Effector memory CD4-positive, alpha-beta T cell (primary cell): ENCODE measurements around the gene SLC25A30.
"Not testable (repeated sequence)": the region's sequence is repeated elsewhere in the genome, so short reads cannot be mapped to it uniquely, and the experiment has no call there.

ENCODE experiments used
- DNase-seq, 3 donors: peaks; one replicate each; pipeline ENCODE4 v3.0.0-alpha.2; 2020
- H3K27ac ChIP-seq: 2 replicates; pipeline ENCODE4 v1.7.0; 2013; ENCODE audit warnings: mild to moderate bottlenecking, low read length, moderate library complexity; ENCODE audit not compliant: insufficient read depth, poor library complexity, severe bottlenecking
- H3K27me3 ChIP-seq: replicated peaks from 2 replicates; pipeline ENCODE4 v1.7.0; 2013; ENCODE audit warnings: mild to moderate bottlenecking, low read length; ENCODE audit not compliant: insufficient read depth, control insufficient read depth, poor library complexity, severe bottlenecking
- H3K36me3 ChIP-seq: 2 replicates; pipeline ENCODE4 v1.7.0; 2013; ENCODE audit warnings: mild to moderate bottlenecking, low read length, moderate library complexity; ENCODE audit not compliant: control insufficient read depth, insufficient read depth
- H3K4me1 ChIP-seq: 2 replicates; pipeline ENCODE4 v1.7.0; 2013; ENCODE audit warnings: low read length, mild to moderate bottlenecking; ENCODE audit not compliant: control insufficient read depth, insufficient read depth, poor library complexity, severe bottlenecking
- H3K4me3 ChIP-seq: 2 replicates; pipeline ENCODE4 v1.7.0; 2013; ENCODE audit warnings: low read length, low read depth, mild to moderate bottlenecking; ENCODE audit not compliant: insufficient read depth, poor library complexity, severe bottlenecking
- H3K9me3 ChIP-seq: 2 replicates; pipeline ENCODE4 v1.7.0; 2013; ENCODE audit warnings: mild to moderate bottlenecking, low read length, moderate library complexity; ENCODE audit not compliant: control insufficient read depth

SLC25A30 gene

DNA sequence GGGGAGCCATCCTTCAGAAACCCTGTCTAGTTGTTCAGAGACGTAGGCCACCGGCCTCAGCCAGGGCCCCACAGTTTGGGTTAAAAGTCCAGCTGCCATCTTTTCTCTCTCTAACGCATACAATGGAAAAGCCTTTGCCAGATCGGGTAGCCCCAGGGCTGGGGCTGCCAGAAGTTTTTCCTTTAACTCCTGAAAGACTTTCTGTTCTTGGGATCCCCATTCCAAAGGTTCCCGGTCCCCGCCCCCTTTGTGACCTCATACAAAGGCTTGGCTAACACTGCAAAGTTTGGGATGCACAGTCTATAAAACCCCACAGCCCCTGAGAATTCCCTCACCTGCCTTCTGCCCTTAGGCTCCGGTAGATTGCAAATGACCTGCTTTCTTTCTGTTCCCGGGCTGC lies 35.4 kb downstream of the SLC25A30 start:
- not testable (repeated sequence) for DNase-seq, H3K27ac ChIP-seq, H3K27me3 ChIP-seq, H3K4me1 ChIP-seq, H3K4me3 ChIP-seq, H3K36me3 ChIP-seq, H3K9me3 ChIP-seq

DNA sequence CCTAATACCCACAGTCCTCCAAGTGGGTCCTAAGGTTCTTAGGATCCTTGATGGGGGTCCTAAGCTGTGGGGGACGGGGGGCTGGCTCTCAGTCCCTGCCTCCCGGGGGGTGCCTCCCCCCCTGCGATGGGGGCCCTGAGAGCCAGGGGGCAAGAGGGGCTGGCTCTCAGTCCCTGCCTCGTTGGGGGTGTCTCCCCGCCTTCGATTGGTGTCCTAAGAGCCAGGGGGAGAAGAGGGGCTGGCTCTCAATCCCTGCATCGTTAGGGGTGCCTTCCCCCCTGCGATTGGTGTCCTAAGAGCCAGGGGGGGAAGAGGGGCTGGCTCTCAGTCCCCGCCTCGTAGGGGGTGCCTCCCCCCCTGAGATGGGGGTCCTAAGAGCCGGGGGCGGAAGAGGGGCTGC lies 37.0 kb downstream of the SLC25A30 start:
- H3K4me1 ChIP-seq, result no peaks in the 10 kb centered on the region
- no peaks in the 10 kb centered on the region for H3K27me3 ChIP-seq
- H3K9me3 ChIP-seq, result no peaks in the 10 kb centered on the region
- H3K4me3 ChIP-seq, result no peak overlapping the region
- no peak for DNase-seq
- H3K27ac ChIP-seq, result no peak overlapping the region
- peaks cover 3% of the 10 kb centered on the region for H3K36me3 ChIP-seq

GRCh38 chr13:45380708-45381107 lies 37.5 kb downstream of the SLC25A30 start:
- not testable (repeated sequence) for H3K36me3 ChIP-seq, H3K9me3 ChIP-seq, H3K27me3 ChIP-seq, H3K4me1 ChIP-seq, H3K27ac ChIP-seq, DNase-seq, H3K4me3 ChIP-seq

GRCh38 chr13:45379516-45379915 lies 38.7 kb downstream of the SLC25A30 start:
- H3K4me1 ChIP-seq, H3K9me3 ChIP-seq, H3K4me3 ChIP-seq, DNase-seq, H3K36me3 ChIP-seq, H3K27me3 ChIP-seq, H3K27ac ChIP-seq: not testable (repeated sequence)

DNA sequence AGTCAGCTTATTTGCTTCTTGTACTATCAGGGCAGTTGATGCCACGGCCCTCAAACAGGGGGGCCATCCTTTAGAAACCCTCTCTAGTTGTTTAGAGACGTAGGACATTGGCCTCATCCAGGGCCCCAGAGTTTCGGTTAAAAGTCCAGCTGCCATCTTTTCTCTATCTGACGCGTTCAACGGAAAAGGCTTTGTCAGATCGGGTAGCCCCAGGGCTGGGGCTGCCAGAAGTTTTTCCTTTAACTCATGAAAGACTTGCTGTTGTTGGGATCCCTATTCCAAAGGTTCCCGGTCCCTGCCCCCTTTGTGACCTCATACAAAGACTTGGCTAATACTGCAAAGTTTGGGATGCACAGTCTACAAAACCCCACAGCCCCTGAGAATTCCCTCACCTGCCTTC lies 39.4 kb downstream of the SLC25A30 start:
- not testable (repeated sequence) for H3K27ac ChIP-seq, DNase-seq, H3K9me3 ChIP-seq, H3K36me3 ChIP-seq, H3K27me3 ChIP-seq, H3K4me3 ChIP-seq, H3K4me1 ChIP-seq

DNA sequence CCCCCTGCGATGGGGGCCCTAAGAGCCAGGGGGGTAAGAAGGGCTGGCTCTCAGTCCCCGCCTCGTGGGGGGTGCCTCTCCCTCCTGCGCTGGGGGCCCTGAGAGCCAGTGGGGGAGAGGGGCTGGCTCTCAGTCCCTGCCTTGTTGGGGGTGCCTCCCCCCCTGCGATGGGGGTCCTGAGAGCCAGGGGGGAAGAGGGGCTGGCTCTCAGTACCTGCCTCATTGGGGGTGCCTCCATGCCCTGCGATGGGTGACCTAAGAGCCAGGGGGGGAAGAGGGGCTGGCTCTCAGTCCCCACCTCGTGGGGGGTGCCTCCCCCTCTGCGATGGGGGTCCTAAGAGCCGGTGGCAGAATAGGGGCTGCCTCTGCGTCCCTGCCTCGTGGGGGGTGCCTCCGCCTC lies 40.9 kb downstream of the SLC25A30 start:
- not testable (repeated sequence) for DNase-seq, H3K36me3 ChIP-seq, H3K4me1 ChIP-seq, H3K9me3 ChIP-seq, H3K4me3 ChIP-seq, H3K27me3 ChIP-seq, H3K27ac ChIP-seq

- H3K27ac ChIP-seq, H3K4me1 ChIP-seq, DNase-seq, H3K4me3 ChIP-seq, H3K36me3 ChIP-seq, H3K27me3 ChIP-seq, H3K9me3 ChIP-seq: not testable (repeated sequence)
Measured at GRCh38 chr13:45376651-45377050, 41.5 kb downstream of the SLC25A30 start.

DNA sequence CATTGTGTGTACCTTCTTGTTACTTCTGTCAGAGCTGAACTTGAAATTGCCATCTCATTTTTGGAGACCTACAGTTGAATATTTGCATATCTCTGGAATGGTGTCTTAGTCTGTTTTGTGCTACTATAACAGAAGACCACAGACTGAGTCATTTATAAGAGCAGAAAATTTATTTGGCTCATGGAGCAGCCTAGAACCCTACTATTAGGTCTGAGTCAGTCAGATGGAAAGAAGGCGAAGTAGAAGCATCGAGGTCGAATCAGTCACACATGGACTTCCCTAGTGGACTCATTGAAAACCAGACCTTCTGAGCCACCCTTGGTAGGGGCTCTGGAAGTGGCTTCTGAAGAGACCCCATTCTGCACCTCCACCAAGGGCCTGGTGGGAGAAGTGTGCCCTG lies 43.3 kb downstream of the SLC25A30 start:
- H3K27ac ChIP-seq, result no peak overlapping the region
- no peaks in the 10 kb centered on the region for H3K27me3 ChIP-seq
- no peak overlapping the region for H3K4me3 ChIP-seq
- no peaks in the 10 kb centered on the region for H3K4me1 ChIP-seq
- DNase-seq, result no peak
- no peaks in the 10 kb centered on the region for H3K9me3 ChIP-seq
- no peaks in the 10 kb centered on the region for H3K36me3 ChIP-seq

GRCh38 chr13:45373162-45373547 lies 45.0 kb downstream of the SLC25A30 start:
- peaks cover 5% of the 10 kb centered on the region for H3K4me1 ChIP-seq
- H3K27me3 ChIP-seq, result no peaks in the 10 kb centered on the region
- H3K9me3 ChIP-seq, result no peaks in the 10 kb centered on the region
- no peaks in the 10 kb centered on the region for H3K36me3 ChIP-seq
- no peak overlapping the region for H3K27ac ChIP-seq
- no peak for DNase-seq
- no peak overlapping the region for H3K4me3 ChIP-seq

DNA sequence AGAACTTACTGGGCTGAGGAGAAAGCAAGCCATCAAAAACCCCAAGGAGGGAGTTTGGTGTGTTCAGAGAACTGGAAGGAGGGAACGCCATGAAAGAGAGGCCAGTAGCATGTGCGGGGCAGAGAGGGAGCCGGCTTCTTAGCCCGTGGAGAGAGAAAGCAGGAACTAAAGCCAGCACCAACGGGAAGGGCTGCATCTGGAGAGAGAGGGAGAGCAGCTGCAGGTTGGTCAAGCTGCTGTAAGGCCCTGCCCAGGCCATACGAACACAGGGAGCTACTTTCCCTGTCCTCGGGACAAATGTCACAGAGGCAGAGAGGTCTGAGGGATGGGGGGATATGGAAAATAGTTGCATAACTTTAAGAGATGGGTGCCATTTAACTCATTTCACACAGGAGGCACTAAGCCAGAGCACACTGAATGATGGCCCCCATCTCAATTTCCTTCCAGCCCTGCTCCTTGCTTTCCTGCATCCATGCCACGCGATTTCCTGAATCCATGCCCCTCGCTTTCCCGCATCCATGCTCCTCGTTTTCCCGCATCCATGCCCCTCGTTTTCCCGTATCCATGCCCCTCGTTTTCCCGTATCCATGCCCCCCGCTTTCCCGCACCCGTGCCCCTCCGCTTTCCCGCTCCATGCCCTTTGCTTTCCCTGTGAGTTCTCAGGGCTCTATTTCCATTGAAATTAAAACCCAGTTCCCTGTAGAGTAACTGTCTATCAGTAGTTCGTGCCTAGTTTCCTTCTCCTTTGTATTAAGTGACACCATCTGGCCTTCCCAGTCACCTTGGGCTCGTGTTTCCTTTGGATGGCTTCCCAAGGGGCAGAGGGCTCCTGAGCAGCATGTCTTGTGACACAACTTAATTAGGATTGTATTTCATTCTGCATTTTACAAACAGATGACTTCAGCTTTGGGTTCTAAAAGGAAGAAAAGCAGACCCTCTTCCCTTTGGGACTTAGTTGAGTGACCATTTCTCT lies 45.7 kb downstream of the SLC25A30 start:
- Histone ChIP-seq H3K9me3 (no peaks in the 10 kb centered on the region), H3K4me3 (no peak overlapping the region), H3K27me3 (no peaks in the 10 kb centered on the region), H3K4me1 (peaks cover 10% of the 10 kb centered on the region), H3K36me3 (no peaks in the 10 kb centered on the region), H3K27ac (no peak overlapping the region)
- DNase-seq, result no peak
